Activated CD4-positive, alpha-beta memory T cell treated with anti-CD3 and anti-CD28 coated beads, Interleukin-2, amount 10 ng/mL, durations not matched to agents 7 days and 5 days (primary cell): ENCODE results near the gene LYZL6. TPM values are rescaled to one million over a fixed set of nuclear protein-coding genes. Genes with fewer than 3 reads are reported as not detected.
A peak's percentile ranks its signal among the peaks of the same experiment; 100 is the strongest.

Experiments used
- CTCF ChIA-PET: fragments of 350-600 bp; sonication (Branson Sonifier 250); formaldehyde crosslinking; loops from one replicate; lab custom pipeline; 2021; ENCODE audit warnings: antibody characterized with exemption, inconsistent platforms; lab: Charles Lee
- POLR2A ChIA-PET: fragments of 350-600 bp; sonication (Branson Sonifier 250); formaldehyde crosslinking; loops from one replicate; lab custom pipeline; 2021; ENCODE audit warnings: antibody characterized with exemption; lab: Charles Lee
- DNase-seq: peaks from one replicate; pipeline ENCODE4 v3.0.0-alpha.2; 2020
- H3K27ac Mint-ChIP-seq: one replicate; pipeline ENCODE4 v1.8.0; 2021; ENCODE audit warnings: mild to moderate bottlenecking, mixed read lengths
- H3K27me3 Mint-ChIP-seq: one replicate; pipeline ENCODE4 v1.8.0; 2021; ENCODE audit warnings: mixed read lengths
- H3K36me3 Mint-ChIP-seq: one replicate; pipeline ENCODE4 v1.8.0; 2021; ENCODE audit warnings: low read depth, mixed read lengths
- H3K4me1 Mint-ChIP-seq: one replicate; pipeline ENCODE4 v1.8.0; 2021; ENCODE audit warnings: mixed read lengths
- H3K4me3 Mint-ChIP-seq: one replicate; pipeline ENCODE4 v1.8.0; 2021; ENCODE audit warnings: mild to moderate bottlenecking, mixed read lengths
- H3K9me3 Mint-ChIP-seq: one replicate; pipeline ENCODE4 v1.8.0; 2021; ENCODE audit warnings: mixed read lengths
- total RNA-seq, 2 experiments: library from RNA; stranded (reverse); gene quantifications; one replicate each; pipeline ENCODE4 v1.2.3, GENCODE V29; 2021

LYZL6 gene
- total RNA-seq, 2 experiments from 2014 or later = not detected

DNA sequence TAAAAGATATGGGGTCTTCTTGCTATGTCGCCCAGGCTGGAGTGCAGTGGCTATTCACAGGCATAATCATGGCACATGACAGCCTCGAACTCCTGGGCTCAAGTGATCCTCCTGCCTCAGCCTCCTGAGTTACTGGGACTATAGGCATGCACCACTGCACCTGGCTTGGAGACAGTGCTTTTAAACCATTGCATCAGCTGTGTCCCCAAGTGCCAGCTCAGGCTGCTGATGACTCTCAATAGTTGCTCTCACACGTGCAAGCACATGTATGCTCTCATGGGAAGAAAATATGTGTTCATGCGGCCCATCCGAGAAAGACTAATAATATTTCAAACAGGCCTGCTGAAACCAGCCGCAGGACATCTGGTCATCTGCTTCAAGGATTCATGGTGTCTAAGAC is 29.0 kb upstream of the LYZL6 start:
- no peak overlapping the region for H3K4me3 Mint-ChIP-seq
- ChIA-PET CTCF (interaction anchor here (1.7 to 8.1 kb wide), 2 partner anchors 11 to 176 kb away, joined by 3 to 177 read pairs; no protein-coding TSS in a partner anchor), POLR2A (no interaction called here)
- DNase-seq = no peak
- no peak overlapping the region for H3K27ac Mint-ChIP-seq
- H3K4me1 Mint-ChIP-seq = peaks cover 2% of the 10 kb centered on the region
- no peaks in the 10 kb centered on the region for H3K9me3 Mint-ChIP-seq
- H3K27me3 Mint-ChIP-seq = no peaks in the 10 kb centered on the region
- H3K36me3 Mint-ChIP-seq = no peaks in the 10 kb centered on the region

DNA sequence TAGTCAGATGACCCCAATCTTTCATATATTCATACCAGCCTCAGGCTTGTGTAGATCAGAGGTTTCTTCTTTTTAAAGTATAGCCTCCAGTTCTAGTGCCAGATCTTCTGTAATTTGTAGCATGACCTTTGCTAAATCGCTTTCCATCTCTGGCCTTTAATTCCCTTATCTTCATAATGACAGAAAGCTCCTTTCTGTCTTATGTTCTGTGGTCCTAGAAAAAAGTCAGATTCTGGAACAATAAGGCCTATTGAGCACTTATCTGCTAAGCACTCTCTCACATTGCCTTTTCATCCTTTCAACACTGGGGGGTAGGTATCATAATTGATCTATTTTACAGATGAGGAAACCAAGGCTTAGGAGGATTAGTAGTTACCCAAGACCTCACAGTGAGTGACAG is 28.6 kb upstream of the LYZL6 start:
- CTCF ChIA-PET = interaction anchor here (0.9 to 8.1 kb wide), 5 partner anchors 10 to 176 kb away, joined by 3 to 177 read pairs (median 4); no protein-coding TSS in a partner anchor
- no peak overlapping the region for H3K27ac Mint-ChIP-seq
- POLR2A ChIA-PET = no interaction called here
- no peak for DNase-seq
- H3K9me3 Mint-ChIP-seq = no peaks in the 10 kb centered on the region
- peaks cover 2% of the 10 kb centered on the region for H3K4me1 Mint-ChIP-seq
- H3K36me3 Mint-ChIP-seq = no peaks in the 10 kb centered on the region
- H3K4me3 Mint-ChIP-seq = no peak overlapping the region
- H3K27me3 Mint-ChIP-seq = no peaks in the 10 kb centered on the region

- Mint-ChIP-seq H3K27me3 (no peaks in the 10 kb centered on the region), H3K4me1 (peaks cover 2% of the 10 kb centered on the region), H3K36me3 (no peaks in the 10 kb centered on the region), H3K27ac (no peak overlapping the region), H3K9me3 (no peaks in the 10 kb centered on the region), H3K4me3 (no peak overlapping the region)
- peak; percentile 80 for DNase-seq
- POLR2A ChIA-PET = interaction anchor here (0.8 kb wide), 1 partner anchor 121 kb away, joined by 4 read pairs; no protein-coding TSS in a partner anchor
- CTCF ChIA-PET = interaction anchor here (0.6 to 8.1 kb wide), 34 partner anchors 8 to 513 kb away, joined by 3 to 177 read pairs (median 4); partner anchors contain the start of genes CCL15, CCL16, CCL5 and RDM1
Observed at GRCh38 chr17:35969558-35970380, 26.3 kb upstream of the LYZL6 start.

DNA sequence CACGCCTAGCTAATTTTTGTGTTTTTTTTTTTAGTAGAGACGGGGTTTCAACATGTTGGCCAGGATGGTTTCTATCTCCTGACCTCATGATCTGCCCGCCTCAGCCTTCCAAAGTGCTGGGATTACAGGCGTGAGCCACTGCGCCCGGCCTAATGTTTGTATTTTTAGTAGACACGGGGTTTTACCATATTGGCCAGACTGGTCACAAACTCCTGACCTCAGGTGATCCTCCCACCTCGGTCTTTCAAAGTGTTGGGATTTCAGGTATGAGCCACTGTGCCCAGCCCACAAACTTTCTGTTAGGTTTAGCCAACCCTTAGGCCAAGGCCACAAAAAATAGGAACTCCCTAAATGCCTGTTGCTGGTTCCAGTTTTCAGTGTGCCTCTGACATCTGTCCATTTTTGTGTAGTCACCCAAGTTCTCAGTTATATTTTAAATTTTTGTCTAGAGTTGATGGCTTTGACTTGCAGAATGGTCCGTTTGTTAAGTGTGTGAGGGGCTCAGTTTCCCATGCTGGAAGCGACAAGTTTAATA is 25.1 kb upstream of the LYZL6 start:
- POLR2A ChIA-PET = interaction anchor here (0.8 kb wide), 1 partner anchor 120 kb away, joined by 4 read pairs; no protein-coding TSS in a partner anchor
- CTCF ChIA-PET = interaction anchor here (0.8 to 8.1 kb wide), 13 partner anchors 7 to 180 kb away, joined by 3 to 177 read pairs (median 7); partner anchors contain the start of genes CCL16 and CCL5
- Mint-ChIP-seq H3K27me3 (peaks cover 4% of the 10 kb centered on the region), H3K4me1 (peaks cover 3% of the 10 kb centered on the region), H3K36me3 (no peaks in the 10 kb centered on the region), H3K9me3 (no peaks in the 10 kb centered on the region), H3K4me3 (no peak overlapping the region), H3K27ac (no peak overlapping the region)
- no peak for DNase-seq

- CTCF ChIA-PET = interaction anchor here (1.1 to 1.7 kb wide), 2 partner anchors 10 to 184 kb away, joined by 3 to 8 read pairs; no protein-coding TSS in a partner anchor
- DNase-seq = no peak
- peaks cover 3% of the 10 kb centered on the region for H3K4me1 Mint-ChIP-seq
Observed at GRCh38 chr17:35965272-35965671, 21.8 kb upstream of the LYZL6 start.

GRCh38 chr17:35963663-35964062 is 20.1 kb upstream of the LYZL6 start:
- ChIA-PET POLR2A (no interaction called here), CTCF (interaction anchor here (0.6 to 1.4 kb wide), 3 partner anchors 10 to 159 kb away, joined by 3 to 4 read pairs (median 3); no protein-coding TSS in a partner anchor)
- Mint-ChIP-seq H3K27ac (no peak overlapping the region), H3K4me1 (peaks cover 2% of the 10 kb centered on the region), H3K27me3 (peaks cover 14% of the 10 kb centered on the region), H3K36me3 (no peaks in the 10 kb centered on the region), H3K9me3 (no peaks in the 10 kb centered on the region), H3K4me3 (no peak overlapping the region)
- DNase-seq = no peak

More at GRCh38 chr17:35965272-35965671, 21.8 kb upstream of the LYZL6 start:
- no peaks in the 10 kb centered on the region for H3K36me3 Mint-ChIP-seq
- POLR2A ChIA-PET = no interaction called here
- no peak overlapping the region for H3K27ac Mint-ChIP-seq
- peaks cover 11% of the 10 kb centered on the region for H3K27me3 Mint-ChIP-seq
- H3K9me3 Mint-ChIP-seq = no peaks in the 10 kb centered on the region
- H3K4me3 Mint-ChIP-seq = no peak overlapping the region

GRCh38 chr17:35953720-35954119 is 10.2 kb upstream of the LYZL6 start:
- no peaks in the 10 kb centered on the region for H3K4me1 Mint-ChIP-seq
- DNase-seq = no peak
- H3K4me3 Mint-ChIP-seq = no peak overlapping the region
- ChIA-PET POLR2A (no interaction called here), CTCF (no interaction called here)
- no peak overlapping the region for H3K27ac Mint-ChIP-seq
- H3K36me3 Mint-ChIP-seq = no peaks in the 10 kb centered on the region
- H3K9me3 Mint-ChIP-seq = no peaks in the 10 kb centered on the region
- H3K27me3 Mint-ChIP-seq = peaks cover 31% of the 10 kb centered on the region

DNA sequence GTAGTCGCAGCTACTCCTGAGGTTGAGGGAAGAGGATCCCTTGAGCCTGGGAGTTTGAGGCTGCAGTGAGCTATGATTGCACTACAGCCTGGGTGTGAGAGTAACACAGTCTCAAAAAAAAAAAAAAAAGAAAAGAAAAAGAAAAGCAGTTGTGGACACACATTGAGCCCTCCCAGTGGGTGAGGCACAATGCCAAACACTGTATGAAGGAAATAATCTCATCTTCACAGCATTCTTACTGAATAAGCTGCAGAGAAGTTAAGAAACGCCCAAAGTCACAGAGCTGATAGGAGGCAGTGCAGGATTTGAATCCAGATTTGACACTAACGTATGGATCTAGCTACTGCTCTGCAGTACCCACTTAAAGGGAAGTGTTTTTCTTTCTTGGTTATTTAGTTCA is 5.9 kb upstream of the LYZL6 start:
- ChIA-PET POLR2A (interaction anchor here (0.8 kb wide), 1 partner anchor 9 kb away, joined by 3 read pairs; no protein-coding TSS in a partner anchor), CTCF (interaction anchor here (1.1 to 1.4 kb wide), 3 partner anchors 8 to 200 kb away, joined by 3 to 5 read pairs (median 3); no protein-coding TSS in a partner anchor)
- Mint-ChIP-seq H3K27ac (no peak overlapping the region), H3K27me3 (peaks cover 4% of the 10 kb centered on the region), H3K36me3 (no peaks in the 10 kb centered on the region), H3K9me3 (no peaks in the 10 kb centered on the region), H3K4me3 (no peak overlapping the region), H3K4me1 (peaks cover 6% of the 10 kb centered on the region)
- no peak for DNase-seq

DNA sequence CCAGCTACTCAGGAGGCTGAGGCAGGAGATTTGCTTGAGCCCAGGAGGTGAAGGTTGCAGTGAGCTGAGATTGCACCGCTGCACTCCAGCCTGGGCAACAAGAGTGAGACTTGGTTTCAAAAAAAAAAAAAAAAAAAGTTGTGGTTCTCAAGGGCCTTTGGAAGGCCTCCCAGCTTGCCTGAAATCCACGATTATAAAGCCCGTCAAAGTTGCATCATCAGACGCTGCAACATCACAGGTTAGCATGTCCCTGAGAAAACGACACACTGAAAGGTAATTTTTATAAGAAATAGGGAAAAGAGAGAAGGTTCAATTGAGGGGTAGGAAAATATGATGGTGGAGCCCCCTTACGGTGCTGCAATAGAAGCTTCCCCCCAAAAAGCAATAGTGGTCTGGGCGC is 4.6 kb upstream of the LYZL6 start:
- Mint-ChIP-seq H3K4me3 (no peak overlapping the region), H3K4me1 (peaks cover 6% of the 10 kb centered on the region), H3K36me3 (no peaks in the 10 kb centered on the region), H3K27me3 (no peaks in the 10 kb centered on the region), H3K9me3 (no peaks in the 10 kb centered on the region), H3K27ac (no peak overlapping the region)
- DNase-seq = no peak
- ChIA-PET CTCF (interaction anchor here (0.7 to 1.6 kb wide), 6 partner anchors 21 to 534 kb away, joined by 3 to 6 read pairs (median 4); no protein-coding TSS in a partner anchor), POLR2A (interaction anchor here (0.8 kb wide), 1 partner anchor 11 kb away, joined by 3 read pairs; no protein-coding TSS in a partner anchor)

GRCh38 chr17:35947156-35947585 is 3.7 kb upstream of the LYZL6 start:
- H3K27me3 Mint-ChIP-seq = no peaks in the 10 kb centered on the region
- H3K27ac Mint-ChIP-seq = no peak overlapping the region
- H3K4me1 Mint-ChIP-seq = peaks cover 6% of the 10 kb centered on the region
- POLR2A ChIA-PET = no interaction called here
- no peaks in the 10 kb centered on the region for H3K36me3 Mint-ChIP-seq
- H3K9me3 Mint-ChIP-seq = no peaks in the 10 kb centered on the region
- peak; percentile 62 for DNase-seq
- CTCF ChIA-PET = interaction anchor here (0.7 to 1.7 kb wide), 5 partner anchors 14 to 184 kb away, joined by 4 to 7 read pairs (median 4); no protein-coding TSS in a partner anchor
- H3K4me3 Mint-ChIP-seq = no peak overlapping the region

GRCh38 chr17:35944151-35944550 is 638 bp upstream of the LYZL6 start:
- no peaks in the 10 kb centered on the region for H3K9me3 Mint-ChIP-seq
- H3K4me3 Mint-ChIP-seq = no peak overlapping the region
- H3K4me1 Mint-ChIP-seq = peaks cover 6% of the 10 kb centered on the region
- H3K36me3 Mint-ChIP-seq = no peaks in the 10 kb centered on the region
- no peak for DNase-seq
- H3K27ac Mint-ChIP-seq = no peak overlapping the region
- POLR2A ChIA-PET = no interaction called here
- CTCF ChIA-PET = interaction anchor here (1.8 kb wide), 1 partner anchor 10 kb away, joined by 3 read pairs; no protein-coding TSS in a partner anchor
- no peaks in the 10 kb centered on the region for H3K27me3 Mint-ChIP-seq

GRCh38 chr17:35942588-35943186 is 826 bp downstream of the LYZL6 start:
- peaks cover 6% of the 10 kb centered on the region for H3K4me1 Mint-ChIP-seq
- ChIA-PET CTCF (interaction anchor here (1.8 kb wide), 1 partner anchor 9 kb away, joined by 3 read pairs; no protein-coding TSS in a partner anchor), POLR2A (interaction anchor here (1.4 kb wide), 1 partner anchor 11 kb away, joined by 5 read pairs; no protein-coding TSS in a partner anchor)
- no peak overlapping the region for H3K27ac Mint-ChIP-seq
- no peak overlapping the region for H3K4me3 Mint-ChIP-seq
- no peaks in the 10 kb centered on the region for H3K36me3 Mint-ChIP-seq
- peaks cover 2% of the 10 kb centered on the region for H3K9me3 Mint-ChIP-seq
- DNase-seq = no peak
- no peaks in the 10 kb centered on the region for H3K27me3 Mint-ChIP-seq
